Activated naive CD4-positive, alpha-beta T cell treated with anti-CD3 and anti-CD28 coated beads for 36 hours (primary cell): ENCODE measurements around the gene LRRC23. TPM values are rescaled to one million over a fixed set of nuclear protein-coding genes. Genes with fewer than 3 reads are reported as not detected.
"Not testable (repeated sequence)": the region's sequence is repeated elsewhere in the genome, so short reads cannot be mapped to it uniquely, and the experiment has no call there.

ENCODE experiments used
- CTCF ChIA-PET: fragments of 350-600 bp; sonication (Branson Sonifier 250); formaldehyde crosslinking; loops from one replicate; lab custom pipeline; 2021; ENCODE audit warnings: antibody characterized with exemption; lab: Charles Lee
- DNase-seq: peaks from one replicate; pipeline ENCODE4 v3.0.0-alpha.2; 2020
- H3K27ac Mint-ChIP-seq: one replicate; pipeline ENCODE4 v1.8.0; 2021; ENCODE audit warnings: mild to moderate bottlenecking, mixed read lengths
- H3K27me3 Mint-ChIP-seq: one replicate; pipeline ENCODE4 v1.8.0; 2021; ENCODE audit warnings: low read depth, mixed read lengths
- H3K36me3 Mint-ChIP-seq: one replicate; pipeline ENCODE4 v1.8.0; 2021; ENCODE audit warnings: low read depth, mixed read lengths
- H3K4me1 Mint-ChIP-seq: one replicate; pipeline ENCODE4 v1.8.0; 2021; ENCODE audit warnings: low read depth, mixed read lengths
- H3K4me3 Mint-ChIP-seq: one replicate; pipeline ENCODE4 v1.8.0; 2021; ENCODE audit warnings: mild to moderate bottlenecking, moderate library complexity, mixed read lengths
- H3K9me3 Mint-ChIP-seq: one replicate; pipeline ENCODE4 v1.8.0; 2021; ENCODE audit warnings: mixed read lengths
- intact Hi-C: fragments of 100-400 bp; cut with micrococcal nuclease; formaldehyde crosslinking; loops from one replicate; pipeline ENCODE4 v1.15.1; 2023
- total RNA-seq, 2 experiments: library from RNA; stranded (reverse); gene quantifications; one replicate each; pipeline ENCODE4 v1.2.3, GENCODE V29; 2021

The LRRC23 gene
- total RNA-seq, 2 experiments from 2014 or later: 6.3 to 6.4 TPM

DNA sequence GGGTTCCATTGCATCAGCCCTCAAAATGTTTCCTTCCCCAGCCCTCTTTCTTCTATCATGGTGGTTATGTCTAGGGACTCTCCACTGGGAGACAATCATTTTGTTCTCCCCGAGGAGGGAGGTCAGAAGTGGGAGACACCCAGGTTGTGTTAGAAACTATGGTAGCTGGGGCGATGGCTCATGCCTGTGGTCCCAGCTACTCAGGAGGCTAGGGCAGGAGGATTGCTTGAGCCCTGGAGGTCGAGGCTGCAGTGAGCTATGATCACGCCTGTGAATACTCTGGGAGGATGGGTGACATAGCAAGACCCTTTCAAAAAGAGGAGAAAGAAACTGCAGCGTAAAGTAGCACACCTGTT lies 13.0 kb upstream of the LRRC23 start:
- CTCF ChIA-PET: interaction anchor here (0.7 to 2.9 kb wide), 19 partner anchors 10 to 276 kb away, joined by 3 to 33 read pairs (median 5); partner anchors contain the start of genes CDCA3, ENO2, LRRC23 and MLF2
- Mint-ChIP-seq H3K36me3 (no peaks in the 10 kb centered on the region), H3K27me3 (no peaks in the 10 kb centered on the region), H3K4me3 (peak overlapping the region; percentile 90), H3K9me3 (no peaks in the 10 kb centered on the region), H3K4me1 (peaks cover 16% of the 10 kb centered on the region), H3K27ac (peak overlapping the region; percentile 93)
- intact Hi-C loops: loop anchor here (1.0 kb wide), 13 partner anchors 13 to 298 kb away; partner anchors contain the start of genes COPS7A, EMG1, ENO2 and LPCAT3
- peak; percentile 36 for DNase-seq

DNA sequence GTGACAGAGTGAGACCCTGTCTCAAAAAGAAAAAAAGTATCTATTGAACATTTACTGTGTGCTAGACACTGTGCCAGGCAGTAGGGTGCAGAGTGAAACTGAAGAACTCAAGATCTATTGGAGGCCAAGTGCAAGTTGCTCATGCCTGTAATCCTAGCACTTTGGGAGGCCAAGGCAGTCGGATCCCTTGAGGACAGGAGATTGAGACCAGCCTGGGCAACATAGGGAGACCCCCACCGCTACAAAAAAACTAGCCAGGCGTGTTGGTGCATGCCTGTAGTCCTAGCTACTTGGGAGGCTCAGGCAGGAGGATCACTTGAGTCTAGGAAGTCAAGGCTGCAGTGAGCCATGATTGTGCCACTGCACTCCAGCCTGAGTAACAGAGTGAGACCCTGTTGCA lies 11.9 kb upstream of the LRRC23 start:
- H3K36me3 Mint-ChIP-seq, H3K9me3 Mint-ChIP-seq, DNase-seq, intact Hi-C loops, H3K27me3 Mint-ChIP-seq: not testable (repeated sequence)
- Mint-ChIP-seq H3K4me3 (peak overlapping the region; percentile 90), H3K27ac (peak overlapping the region; percentile 59), H3K4me1 (peaks cover 16% of the 10 kb centered on the region)
- CTCF ChIA-PET: interaction anchor here (2.1 to 2.9 kb wide), 2 partner anchors 14 to 20 kb away, joined by 7 to 33 read pairs; partner anchors contain the start of gene SPSB2

DNA sequence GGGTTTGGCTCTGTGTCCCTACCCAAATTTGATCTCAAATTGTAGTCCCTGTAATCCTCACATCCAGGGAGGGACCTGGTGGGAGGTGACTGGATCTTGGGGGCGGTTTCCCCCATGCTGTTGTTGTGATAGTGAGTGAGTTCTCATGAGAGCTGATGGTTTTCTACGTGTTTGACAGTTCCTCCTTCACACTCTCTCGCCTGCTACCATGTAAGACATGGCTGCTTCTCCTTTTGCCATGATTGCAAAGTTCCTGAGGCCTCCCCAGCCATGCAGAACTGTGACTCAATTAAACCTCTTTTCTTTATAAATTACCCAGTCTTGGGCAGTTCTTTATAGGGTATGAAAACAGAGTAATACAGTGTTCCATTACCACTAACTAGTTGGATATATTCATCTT lies 10.3 kb upstream of the LRRC23 start:
- Mint-ChIP-seq H3K36me3 (no peaks in the 10 kb centered on the region), H3K9me3 (no peaks in the 10 kb centered on the region), H3K4me3 (no peak overlapping the region), H3K27ac (no peak overlapping the region), H3K4me1 (peaks cover 16% of the 10 kb centered on the region), H3K27me3 (no peaks in the 10 kb centered on the region)
- intact Hi-C loops: no loop called here
- CTCF ChIA-PET: interaction anchor here (0.9 kb wide), 1 partner anchor 13 kb away, joined by 4 read pairs; no protein-coding TSS in a partner anchor
- no peak for DNase-seq

- H3K27me3 Mint-ChIP-seq: no peaks in the 10 kb centered on the region
- CTCF ChIA-PET: interaction anchor here (0.6 to 1.7 kb wide), 3 partner anchors 12 to 331 kb away, joined by 3 to 4 read pairs (median 4); no protein-coding TSS in a partner anchor
- H3K9me3 Mint-ChIP-seq: no peaks in the 10 kb centered on the region
- peaks cover 9% of the 10 kb centered on the region for H3K4me1 Mint-ChIP-seq
- H3K36me3 Mint-ChIP-seq: no peaks in the 10 kb centered on the region
- H3K27ac Mint-ChIP-seq: no peak overlapping the region
- H3K4me3 Mint-ChIP-seq: no peak overlapping the region
- no peak for DNase-seq
- intact Hi-C loops: no loop called here
Observed at GRCh38 chr12:6896846-6897435, 7.7 kb upstream of the LRRC23 start.

DNA sequence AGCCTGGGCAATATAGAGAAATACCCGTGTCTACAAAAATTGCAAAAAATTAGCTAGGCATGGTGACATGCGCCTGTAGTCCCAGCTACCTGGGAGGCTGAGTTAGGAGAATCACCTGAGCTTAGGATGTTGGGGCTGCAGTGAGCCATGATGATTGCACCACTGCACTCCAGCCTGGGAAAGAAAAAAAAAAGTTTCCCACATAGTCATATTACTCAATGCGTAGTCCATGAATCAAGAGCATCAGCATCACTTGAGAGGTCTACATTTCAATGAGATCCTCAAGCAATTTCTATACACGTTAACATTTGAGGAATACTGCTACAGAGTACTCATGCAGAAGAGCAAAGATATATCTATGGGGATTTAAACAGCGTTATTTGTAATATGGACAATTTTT lies 5.2 kb upstream of the LRRC23 start:
- intact Hi-C loops: no loop called here
- Mint-ChIP-seq H3K36me3 (no peaks in the 10 kb centered on the region), H3K27me3 (no peaks in the 10 kb centered on the region), H3K4me3 (no peak overlapping the region), H3K9me3 (no peaks in the 10 kb centered on the region), H3K4me1 (peaks cover 5% of the 10 kb centered on the region), H3K27ac (no peak overlapping the region)
- DNase-seq: no peak
- CTCF ChIA-PET: interaction anchor here (1.2 kb wide), 1 partner anchor 39 kb away, joined by 3 read pairs; no protein-coding TSS in a partner anchor

DNA sequence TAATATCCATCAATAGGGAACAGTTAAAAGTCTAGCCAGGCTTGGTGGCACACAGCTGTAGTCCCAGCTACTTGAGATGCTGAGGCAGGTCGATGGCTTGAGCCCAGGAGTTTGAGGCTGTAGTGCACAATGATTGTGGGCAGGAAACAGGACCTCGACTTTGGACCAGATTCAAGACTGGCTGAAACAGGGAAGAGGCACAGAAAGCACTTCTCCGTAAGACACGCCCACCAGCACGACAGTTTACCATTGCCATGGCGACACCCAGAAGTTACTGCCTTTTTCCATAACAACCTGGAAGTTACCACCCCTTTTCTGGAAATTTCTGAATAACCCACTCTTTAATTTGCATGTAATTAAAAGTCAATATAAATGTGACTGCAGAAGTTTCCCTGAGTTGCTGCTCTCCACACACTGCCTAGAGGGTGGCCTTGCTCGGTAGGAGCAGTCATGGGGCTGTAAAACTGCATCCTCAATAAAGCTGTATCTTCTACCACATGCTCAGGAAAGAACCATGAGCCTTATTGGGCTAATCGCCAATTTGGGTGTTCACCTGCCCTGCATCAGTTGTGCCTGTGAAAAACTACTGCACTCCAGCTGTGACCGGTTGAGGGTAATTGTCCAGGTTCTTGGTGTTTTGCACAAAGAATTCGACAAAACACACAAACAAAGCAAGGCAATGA lies 4.6 kb upstream of the LRRC23 start:
- peak; percentile 45 for DNase-seq
- CTCF ChIA-PET: interaction anchor here (1.2 kb wide), 1 partner anchor 38 kb away, joined by 3 read pairs; no protein-coding TSS in a partner anchor
- Mint-ChIP-seq H3K27me3 (no peaks in the 10 kb centered on the region), H3K4me1 (peaks cover 5% of the 10 kb centered on the region), H3K36me3 (no peaks in the 10 kb centered on the region), H3K9me3 (no peaks in the 10 kb centered on the region), H3K4me3 (no peak overlapping the region), H3K27ac (no peak overlapping the region)
- intact Hi-C loops: no loop called here

- DNase-seq: no peak
- Mint-ChIP-seq H3K4me1 (peaks cover 5% of the 10 kb centered on the region), H3K27me3 (no peaks in the 10 kb centered on the region), H3K4me3 (no peak overlapping the region), H3K36me3 (no peaks in the 10 kb centered on the region), H3K9me3 (no peaks in the 10 kb centered on the region), H3K27ac (no peak overlapping the region)
- intact Hi-C loops: no loop called here
- CTCF ChIA-PET: interaction anchor here (1.0 to 1.5 kb wide), 4 partner anchors 11 to 33 kb away, joined by 3 to 4 read pairs (median 3); partner anchors contain the start of gene SPSB2
Observed at GRCh38 chr12:6902448-6902847, 2.2 kb upstream of the LRRC23 start.

- H3K4me3 Mint-ChIP-seq: no peak overlapping the region
- intact Hi-C loops: loop anchor here (1.0 to 2.0 kb wide), 7 partner anchors 11 to 286 kb away; partner anchors contain the start of genes C12orf57, ENO2, LPCAT3 and PEX5
- no peaks in the 10 kb centered on the region for H3K36me3 Mint-ChIP-seq
- H3K9me3 Mint-ChIP-seq: no peaks in the 10 kb centered on the region
- H3K27ac Mint-ChIP-seq: no peak overlapping the region
- no peaks in the 10 kb centered on the region for H3K27me3 Mint-ChIP-seq
- CTCF ChIA-PET: interaction anchor here (0.7 to 1.6 kb wide), 3 partner anchors 12 to 34 kb away, joined by 3 to 4 read pairs (median 4); partner anchors contain the start of gene SPSB2
- peaks cover 5% of the 10 kb centered on the region for H3K4me1 Mint-ChIP-seq
- DNase-seq: no peak
Observed at GRCh38 chr12:6903722-6904121, 900 bp upstream of the LRRC23 start.

- no peak for DNase-seq
- Mint-ChIP-seq H3K4me3 (no peak overlapping the region), H3K4me1 (no peaks in the 10 kb centered on the region), H3K27ac (no peak overlapping the region), H3K9me3 (no peaks in the 10 kb centered on the region), H3K27me3 (no peaks in the 10 kb centered on the region), H3K36me3 (no peaks in the 10 kb centered on the region)
- intact Hi-C loops: loop anchor here (2.0 kb wide), 1 partner anchor 39 kb away; the partner anchor contains the start of gene C12orf57
- CTCF ChIA-PET: interaction anchor here (0.6 to 1.3 kb wide), 2 partner anchors 14 to 146 kb away, joined by 3 to 6 read pairs; no protein-coding TSS in a partner anchor
Observed at GRCh38 chr12:6905414-6906040, 905 bp downstream of the LRRC23 start.

- H3K9me3 Mint-ChIP-seq, intact Hi-C loops, H3K27ac Mint-ChIP-seq, H3K27me3 Mint-ChIP-seq, DNase-seq, H3K36me3 Mint-ChIP-seq, H3K4me3 Mint-ChIP-seq, H3K4me1 Mint-ChIP-seq: not testable (repeated sequence)
- CTCF ChIA-PET: interaction anchor here (0.7 to 3.8 kb wide), 5 partner anchors 16 to 199 kb away, joined by 3 to 18 read pairs (median 3); partner anchors contain the start of gene SPSB2
Observed at GRCh38 chr12:6908141-6908540, 3.5 kb downstream of the LRRC23 start.

DNA sequence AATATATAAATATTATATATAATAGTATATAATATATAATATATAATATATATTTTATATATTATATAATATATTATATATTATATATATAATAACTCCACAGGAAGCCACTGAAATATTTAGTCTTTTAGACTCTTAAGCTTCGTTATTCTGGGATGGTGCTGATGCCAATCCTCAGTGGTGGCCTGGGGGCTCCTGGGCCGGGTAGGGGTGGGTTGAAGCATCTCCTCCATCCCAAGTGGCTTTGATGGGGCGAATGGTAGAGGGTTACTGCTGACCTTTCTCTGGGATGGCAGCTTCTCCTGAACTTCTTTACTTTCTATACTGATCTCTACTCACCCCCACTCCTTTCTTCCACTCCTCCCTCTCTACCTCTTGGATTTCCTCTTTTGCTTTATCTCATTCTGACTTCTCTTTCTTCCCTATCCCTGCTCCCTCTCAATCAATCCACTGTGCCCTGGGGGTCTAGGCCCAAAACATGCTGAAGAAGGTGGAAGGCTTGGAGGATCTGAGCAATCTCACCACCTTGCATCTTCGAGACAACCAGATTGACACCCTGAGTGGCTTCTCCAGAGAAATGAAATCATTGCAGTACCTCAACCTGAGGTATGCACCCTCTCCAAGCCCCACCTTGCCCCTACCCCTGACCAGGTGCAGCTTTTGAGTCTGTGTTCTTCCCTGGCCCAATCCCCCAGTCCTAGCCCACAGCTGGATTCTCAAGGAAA lies 5.0 kb downstream of the LRRC23 start:
- Mint-ChIP-seq H3K9me3 (no peaks in the 10 kb centered on the region), H3K27ac (no peak overlapping the region), H3K27me3 (no peaks in the 10 kb centered on the region), H3K4me1 (peaks cover 10% of the 10 kb centered on the region), H3K4me3 (no peak overlapping the region), H3K36me3 (no peaks in the 10 kb centered on the region)
- intact Hi-C loops: no loop called here
- DNase-seq: no peak
- CTCF ChIA-PET: interaction anchor here (0.8 to 3.8 kb wide), 4 partner anchors 12 to 36 kb away, joined by 3 to 18 read pairs (median 6); partner anchors contain the start of gene SPSB2
